GM23248 (cell line): ENCODE measurements around the gene NDUFB3. TPM values are rescaled to one million over a fixed set of nuclear protein-coding genes. Genes with fewer than 3 reads are reported as not detected.

Experiments used
- DNase-seq: peaks from one replicate; pipeline ENCODE4 v3.0.0-alpha.2; 2015
- H2AFZ ChIP-seq: fragments of 200-600 bp; sonication (generic); 2 replicates; pipeline ENCODE4 v1.6.1; 2016; ENCODE audit warnings: antibody characterized with exemption
- H3F3A ChIP-seq: fragments of 200-600 bp; sonication (generic); 2 replicates; pipeline ENCODE4 v1.6.1; 2016; ENCODE audit warnings: mild to moderate bottlenecking, antibody characterized with exemption, mixed run types; ENCODE audit not compliant: insufficient read depth
- H3K27ac ChIP-seq: fragments of 200-600 bp; sonication (generic); 2 replicates; pipeline ENCODE4 v1.5.1; 2016; ENCODE audit warnings: mild to moderate bottlenecking
- H3K27me3 ChIP-seq: fragments of 200-600 bp; sonication (generic); replicated peaks from 2 replicates; pipeline ENCODE4 v1.6.1; 2016; ENCODE audit warnings: mild to moderate bottlenecking; ENCODE audit not compliant: insufficient read depth
- H3K36me3 ChIP-seq: fragments of 200-600 bp; sonication (generic); 2 replicates; pipeline ENCODE4 v1.6.1; 2016; ENCODE audit warnings: low read depth, mild to moderate bottlenecking
- H3K4me1 ChIP-seq: fragments of 200-600 bp; sonication (generic); 2 replicates; pipeline ENCODE4 v1.6.1; 2016; ENCODE audit warnings: mild to moderate bottlenecking; ENCODE audit not compliant: insufficient read depth
- H3K4me2 ChIP-seq: fragments of 200-600 bp; sonication (generic); one replicate; pipeline ENCODE4 v1.6.1; 2016; ENCODE audit warnings: mild to moderate bottlenecking; ENCODE audit not compliant: unreplicated experiment
- H3K4me3 ChIP-seq: fragments of 200-600 bp; sonication (generic); 2 replicates; pipeline ENCODE4 v1.5.1; 2016; ENCODE audit warnings: mild to moderate bottlenecking
- H3K79me2 ChIP-seq: fragments of 200-600 bp; sonication (generic); 2 replicates; pipeline ENCODE4 v1.6.1; 2016; ENCODE audit warnings: mild to moderate bottlenecking; ENCODE audit not compliant: insufficient read depth
- H3K9ac ChIP-seq: fragments of 200-600 bp; sonication (generic); 2 replicates; pipeline ENCODE4 v1.6.1; 2016; ENCODE audit warnings: mild to moderate bottlenecking
- H3K9me2 ChIP-seq: fragments of 200-600 bp; sonication (generic); 2 replicates; pipeline ENCODE4 v1.6.1; 2016; ENCODE audit warnings: mixed run types, mild to moderate bottlenecking, moderate library complexity; ENCODE audit not compliant: insufficient read depth
- H3K9me3 ChIP-seq: fragments of 200-600 bp; sonication (generic); one replicate; pipeline ENCODE4 v1.6.1; 2017; ENCODE audit warnings: low read depth
- H4K20me1 ChIP-seq: fragments of 200-600 bp; sonication (generic); 2 replicates; pipeline ENCODE4 v1.6.0; 2016; ENCODE audit not compliant: insufficient read depth
- EZH2 ChIP-seq: fragments of 200-600 bp; sonication (generic); IDR thresholded peaks from 2 replicates; pipeline ENCODE4 v1.6.1; 2018; ENCODE audit warnings: antibody characterized with exemption, mild to moderate bottlenecking; ENCODE audit not compliant: insufficient read depth, poor library complexity, severe bottlenecking
- EZH2phosphoT487 ChIP-seq: fragments of 200-600 bp; sonication (generic); IDR thresholded peaks from 2 replicates; pipeline ENCODE4 v1.6.1; 2018; ENCODE audit warnings: antibody characterized with exemption, moderate library complexity, mild to moderate bottlenecking, low read depth; ENCODE audit not compliant: insufficient read depth
- WGBS, 2 experiments: methylation state at CpG; one replicate each; pipeline ENCODE4 v1.1.6; 2015 to 2017; ENCODE audit warnings: low lambda C conversion rate in 2 of 2, low coverage in 1 of 2; ENCODE audit errors: missing lambda C conversion rate in 2 of 2; 5-methylcytosine and 5-hydroxymethylcytosine counted together
- in situ Hi-C: fragments of 300-500 bp; cut with MboI; formaldehyde crosslinking; loops from 2 replicates; pipeline ENCODE4 v1.15.0; 2020
- polyA plus RNA-seq: library from polyadenylated mRNA; unstranded; fragments of >200 nt; fragmentation: Nextera tagmentation; extraction: Ambion mirVana; gene quantifications from 2 replicates; pipeline ENCODE4 v1.2.1, GENCODE V29; 2016
- total RNA-seq: library from RNA; depleted of rRNA; stranded (reverse); fragments of >200 nt; shearing (Covaris generic); gene quantifications from 2 replicates; pipeline ENCODE4 v1.2.3, GENCODE V29; 2014

NDUFB3 gene
- total and polyA plus RNA-seq, 2 experiments from 2014 or later, result 31.0 to 262 TPM

DNA sequence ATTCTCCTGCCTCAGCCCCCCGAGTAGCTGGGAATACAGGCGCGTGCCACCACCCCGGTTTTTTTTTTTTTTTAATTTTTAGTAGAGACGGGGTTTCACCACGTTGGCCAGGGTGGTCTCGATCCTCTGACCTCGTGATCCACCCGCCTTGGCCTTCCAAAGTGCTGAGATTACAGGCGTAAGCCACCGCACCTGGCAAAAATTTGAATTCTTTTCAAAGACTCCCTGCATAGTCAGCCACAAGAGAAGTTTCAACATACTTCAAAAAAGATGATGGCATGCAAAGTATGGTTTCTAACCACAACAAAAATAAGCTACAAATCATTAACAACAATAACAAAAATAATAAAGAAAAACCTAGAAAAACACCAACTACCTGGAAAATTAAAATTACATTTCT, 22.3 kb upstream of the NDUFB3 start:
- in situ Hi-C loops, result no loop called here
- H3K36me3 ChIP-seq, result no peaks in the 10 kb centered on the region
- no peak for TF ChIP-seq EZH2
- no peak for TF ChIP-seq EZH2phosphoT487
- no peaks in the 10 kb centered on the region for H3K4me1 ChIP-seq
- H3K9me3 ChIP-seq, result no peaks in the 10 kb centered on the region
- no peak overlapping the region for H3K4me3 ChIP-seq
- WGBS, 2 experiments, result 88 to 96% methylated on average over 4 to 11 of the region's 11 CpGs
- H3K4me2 ChIP-seq, result no peak overlapping the region
- no peaks in the 10 kb centered on the region for H3K9me2 ChIP-seq
- no peaks in the 10 kb centered on the region for H3F3A ChIP-seq
- no peaks in the 10 kb centered on the region for H3K27me3 ChIP-seq
- no peak overlapping the region for H3K27ac ChIP-seq
- peaks cover 99% of the 10 kb centered on the region for H3K79me2 ChIP-seq
- H3K9ac ChIP-seq, result no peak overlapping the region
- peaks cover 9% of the 10 kb centered on the region; the same call in 1 of the 2 replicates for H4K20me1 ChIP-seq
- no peak overlapping the region for H2AFZ ChIP-seq
- DNase-seq, result no peak

DNA sequence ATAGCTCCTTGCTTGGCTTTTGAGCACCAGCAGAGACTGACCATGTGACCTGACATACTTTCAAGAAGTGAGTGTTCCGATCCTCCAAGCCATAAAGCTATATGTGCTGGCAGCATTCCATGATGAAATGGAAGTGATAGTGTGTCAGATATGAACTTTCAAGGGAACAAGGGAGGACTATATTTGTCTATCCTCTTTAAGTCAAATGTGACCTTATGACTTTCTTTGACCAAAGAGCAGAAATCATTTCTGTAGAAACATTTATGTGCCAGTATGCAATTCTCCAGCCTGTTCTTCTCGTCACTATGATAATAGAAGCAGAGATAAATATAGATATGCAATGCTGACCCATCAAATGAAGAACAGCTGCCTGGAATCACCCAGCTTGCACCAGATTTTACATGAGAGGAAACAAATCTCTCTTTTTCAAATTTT, 14.7 kb upstream of the NDUFB3 start:
- peak; percentile 28 for DNase-seq
- H2AFZ ChIP-seq, result no peak overlapping the region
- in situ Hi-C loops, result no loop called here
- peak overlapping the region; percentile 17; the same call in 1 of the 2 replicates for H3K27ac ChIP-seq
- no peaks in the 10 kb centered on the region for H3K9me3 ChIP-seq
- peaks cover 100% of the 10 kb centered on the region for H3K79me2 ChIP-seq
- H3F3A ChIP-seq, result no peaks in the 10 kb centered on the region
- H3K4me1 ChIP-seq, result peaks cover 12% of the 10 kb centered on the region; the same call in 1 of the 2 replicates
- no peak overlapping the region for H3K4me2 ChIP-seq
- peaks cover 4% of the 10 kb centered on the region; the same call in 1 of the 2 replicates for H3K36me3 ChIP-seq
- no peaks in the 10 kb centered on the region for H4K20me1 ChIP-seq
- no peak for TF ChIP-seq EZH2phosphoT487
- TF ChIP-seq EZH2, result no peak
- no peaks in the 10 kb centered on the region for H3K9me2 ChIP-seq
- no peaks in the 10 kb centered on the region for H3K27me3 ChIP-seq
- no peak overlapping the region for H3K9ac ChIP-seq
- 35 to 38% methylated on average over 2 of the region's 2 CpGs for WGBS, 2 experiments
- H3K4me3 ChIP-seq, result no peak overlapping the region

DNA sequence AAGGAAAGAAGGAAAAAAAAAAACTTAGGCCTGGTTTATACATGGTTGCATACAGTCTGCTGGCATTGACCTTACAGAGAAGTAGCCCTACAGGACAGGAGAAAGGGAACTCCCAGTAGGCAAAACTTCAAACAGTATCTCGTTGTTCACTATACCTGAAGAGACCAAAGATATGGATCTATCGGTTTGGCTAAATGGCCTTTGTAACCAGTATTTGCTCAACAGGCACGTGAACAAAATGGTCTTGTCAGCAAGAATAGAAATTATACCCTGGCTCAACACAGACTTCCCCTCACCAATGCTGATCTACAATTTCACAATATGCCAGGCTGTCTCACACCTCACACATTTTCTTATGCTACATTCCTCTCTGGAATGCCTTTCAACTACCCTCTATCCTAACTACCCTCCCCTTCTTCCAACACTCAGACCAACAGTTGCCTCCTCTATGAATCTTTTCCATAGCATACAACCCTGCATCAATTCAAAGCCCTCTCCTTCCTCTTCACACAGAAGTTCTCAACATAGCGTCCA, 14.0 kb upstream of the NDUFB3 start:
- Histone ChIP-seq H3K79me2 (peaks cover 100% of the 10 kb centered on the region), H3K9me2 (no peaks in the 10 kb centered on the region), H3K4me2 (no peak overlapping the region), H3K27me3 (no peaks in the 10 kb centered on the region), H3K27ac (no peak overlapping the region), H3K4me3 (no peak overlapping the region), H3K9ac (no peak overlapping the region), H3F3A (no peaks in the 10 kb centered on the region), H3K36me3 (peaks cover 4% of the 10 kb centered on the region; the same call in 1 of the 2 replicates), H3K9me3 (no peaks in the 10 kb centered on the region), H3K4me1 (peaks cover 12% of the 10 kb centered on the region; the same call in 1 of the 2 replicates), H4K20me1 (no peaks in the 10 kb centered on the region), H2AFZ (no peak overlapping the region)
- no peak for DNase-seq
- WGBS, 2 experiments, result 80 to 84% methylated on average over 4 of the region's 4 CpGs
- in situ Hi-C loops, result no loop called here
- TF ChIP-seq EZH2phosphoT487, result no peak
- TF ChIP-seq EZH2, result no peak

DNA sequence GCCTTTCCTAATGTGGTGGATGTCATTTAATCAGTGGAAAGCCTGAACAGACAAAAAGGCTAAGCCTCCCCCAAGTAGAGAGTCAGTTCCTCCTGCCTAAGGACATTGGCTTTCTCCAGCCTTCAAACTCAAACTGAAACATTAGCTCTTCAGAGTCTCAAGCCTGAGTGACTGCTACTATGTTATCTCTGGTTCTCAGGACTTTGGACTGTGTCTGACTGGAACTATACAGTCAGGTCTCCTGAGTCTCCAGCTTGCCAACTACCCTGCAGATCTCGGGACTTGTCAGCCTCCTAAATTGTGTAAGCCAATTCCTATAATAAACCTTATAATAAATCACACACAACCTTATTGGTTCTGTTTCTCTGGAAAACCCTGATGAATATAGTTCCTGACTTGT, 12.9 kb upstream of the NDUFB3 start:
- Histone ChIP-seq H3K79me2 (peaks cover 99% of the 10 kb centered on the region), H3K9me3 (no peaks in the 10 kb centered on the region), H3K9me2 (no peaks in the 10 kb centered on the region), H3F3A (no peaks in the 10 kb centered on the region), H2AFZ (no peak overlapping the region), H3K4me2 (no peak overlapping the region), H3K9ac (no peak overlapping the region), H3K36me3 (peaks cover 4% of the 10 kb centered on the region; the same call in 1 of the 2 replicates), H3K4me3 (no peak overlapping the region), H3K4me1 (peaks cover 12% of the 10 kb centered on the region; the same call in 1 of the 2 replicates), H3K27ac (no peak overlapping the region), H3K27me3 (no peaks in the 10 kb centered on the region), H4K20me1 (no peaks in the 10 kb centered on the region)
- 94 to 100% methylated on average over 1 of the region's 1 CpG for WGBS, 2 experiments
- no peak for DNase-seq
- in situ Hi-C loops, result no loop called here
- no peak for TF ChIP-seq EZH2phosphoT487
- no peak for TF ChIP-seq EZH2
